HCT116 (cell line): ENCODE measurements around the gene ZBTB1. TPM values are rescaled to one million over a fixed set of nuclear protein-coding genes. Genes with fewer than 3 reads are reported as not detected.

Source experiments
- ATAC-seq: fragments of 200-7000 bp; cut with Tn5 transposase; 2 replicates; pipeline ENCODE4 v1.9.1; 2020; ENCODE audit warnings: mild to moderate bottlenecking, moderate library complexity
- BruUV-seq: library from RNA; stranded (reverse); fragments of 400-500 nt; replicated peaks from 2 replicates; lab custom pipeline; 2021; lab: Mats Ljungman, UMichigan
- CTCF ChIA-PET: fragments of 300-600 bp; sonication (Branson Sonifier 250); formaldehyde crosslinking; loops from one replicate; lab custom pipeline; 2021; ENCODE audit warnings: antibody characterized with exemption; lab: Charles Lee
- POLR2A ChIA-PET: fragments of 300-600, 350-600 bp; sonication (Branson Sonifier 250); formaldehyde crosslinking; loops from one replicate; lab custom pipeline; 2021; ENCODE audit warnings: antibody characterized with exemption; lab: Charles Lee
- RAD21 ChIA-PET, 2 experiments: fragments of 300-600 bp; sonication (Branson Sonifier 250); formaldehyde crosslinking; loops; one replicate each; lab custom pipeline; 2023; ENCODE audit warnings: low total read pairs in 2 of 2; ENCODE audit not compliant: uncharacterized antibody in 2 of 2, unreplicated experiment in 2 of 2, low non-redundant PET in 1 of 2; lab: Charles Lee
- DNase-seq: peaks from one replicate; pipeline ENCODE4 v3.0.0-alpha.2; 2010; ENCODE audit warnings: low read depth, low spot score
- H2AFZ ChIP-seq: fragments of 200-600 bp; shearing (Covaris generic), sonication (generic); 2 replicates; pipeline ENCODE4 v1.6.1; 2017; ENCODE audit warnings: low read depth, mixed run types, mixed read lengths, antibody characterized with exemption, low read length; ENCODE audit not compliant: poor library complexity, severe bottlenecking
- H3K27ac ChIP-seq: 2 replicates; pipeline ENCODE4 v1.5.1; 2012; ENCODE audit warnings: low read depth, low read length
- H3K27me3 ChIP-seq: fragments of 200-600 bp; sonication (generic); 2 replicates; pipeline ENCODE4 v1.6.1; 2016; ENCODE audit warnings: mixed run types, low read length, mixed read lengths; ENCODE audit not compliant: insufficient read depth
- H3K36me3 ChIP-seq, 2 experiments: fragments of 200-500 bp in 1 of 2; fragments of 200-600 bp in 1 of 2; sonication (Bioruptor generic) in 1 of 2; sonication (generic) in 1 of 2; 2 replicates each; pipeline versions ENCODE4 v1.5.1 to v1.6.1; 2014 to 2016; ENCODE audit warnings: low read length in 2 of 2, inconsistent platforms in 1 of 2, mixed read lengths in 1 of 2, mixed run types in 1 of 2; ENCODE audit not compliant: insufficient read depth in 2 of 2, control insufficient read depth in 1 of 2
- H3K4me1 ChIP-seq, 2 experiments: fragments of 200-600 bp in 1 of 2; sonication (generic) in 1 of 2; 2 replicates each; pipeline versions ENCODE4 v1.5.1 to v1.6.1; 2012 to 2017; ENCODE audit warnings: low read length in 2 of 2, inconsistent platforms in 1 of 2, mild to moderate bottlenecking in 1 of 2, mixed read lengths in 1 of 2, mixed run types in 1 of 2, moderate library complexity in 1 of 2; ENCODE audit not compliant: insufficient read depth in 2 of 2, control insufficient read depth in 1 of 2
- H3K4me2 ChIP-seq: fragments of 200-600 bp; sonication (generic); 2 replicates; pipeline ENCODE4 v1.6.1; 2017; ENCODE audit warnings: mixed run types, low read length, mixed read lengths
- H3K4me3 ChIP-seq, 2 experiments: fragments of 200-600 bp in 1 of 2; sonication (generic) in 1 of 2; replicated peaks in 1 of 2; 2 replicates each; pipeline ENCODE4 v1.5.1; 2011 to 2016; ENCODE audit warnings: low read length in 2 of 2, control low read depth in 1 of 2, low read depth in 1 of 2, mild to moderate bottlenecking in 1 of 2, mixed read lengths in 1 of 2, mixed run types in 1 of 2
- H3K79me2 ChIP-seq: fragments of 200-600 bp; sonication (generic); 2 replicates; pipeline ENCODE4 v1.6.1; 2017; ENCODE audit warnings: mild to moderate bottlenecking, mixed run types, low read length, moderate library complexity, mixed read lengths; ENCODE audit not compliant: insufficient read depth
- H3K9ac ChIP-seq: fragments of 200-600 bp; sonication (generic); 2 replicates; pipeline ENCODE4 v1.6.1; 2016; ENCODE audit warnings: low read length, mixed read lengths
- H3K9me2 ChIP-seq: fragments of 200-600 bp; sonication (generic), shearing (Covaris generic); 2 replicates; pipeline ENCODE4 v1.6.1; 2017; ENCODE audit warnings: mixed run types, mild to moderate bottlenecking, moderate library complexity; ENCODE audit not compliant: insufficient read depth
- H3K9me3 ChIP-seq, 2 experiments: fragments of 200-500 bp in 1 of 2; fragments of 200-600 bp in 1 of 2; sonication (Bioruptor generic) in 1 of 2; sonication (generic) in 1 of 2; 2 replicates each; pipeline ENCODE4 v1.6.1; 2014 to 2017; ENCODE audit warnings: low read length in 2 of 2, mixed read lengths in 2 of 2, inconsistent platforms in 1 of 2, low read depth in 1 of 2, mild to moderate bottlenecking in 1 of 2, mixed run types in 1 of 2, moderate library complexity in 1 of 2; ENCODE audit not compliant: control insufficient read depth in 1 of 2, insufficient read depth in 1 of 2
- H4K20me1 ChIP-seq: fragments of 200-600 bp; sonication (generic), shearing (Covaris generic); 2 replicates; pipeline ENCODE4 v1.6.1; 2017; ENCODE audit warnings: mixed run types, mild to moderate bottlenecking, moderate library complexity; ENCODE audit not compliant: insufficient read depth
- CBX3 ChIP-seq: IDR thresholded peaks from 2 replicates; pipeline ENCODE4 v1.6.1; 2012; ENCODE audit warnings: low read depth
- ELF1 ChIP-seq: IDR thresholded peaks from 2 replicates; pipeline ENCODE4 v1.6.1; 2012; ENCODE audit warnings: low read depth, borderline replicate concordance
- EZH2phosphoT487 ChIP-seq: fragments of 200-600 bp; IDR thresholded peaks from 2 replicates; pipeline ENCODE4 v1.6.1; 2018; ENCODE audit warnings: antibody characterized with exemption, borderline replicate concordance
- FOSL1 ChIP-seq: IDR thresholded peaks from 2 replicates; pipeline ENCODE4 v1.6.1; 2012; ENCODE audit warnings: low read depth
- JUND ChIP-seq: IDR thresholded peaks from 2 replicates; pipeline ENCODE4 v1.6.1; 2012
- POLR2A ChIP-seq: IDR thresholded peaks from 2 replicates; pipeline ENCODE4 v1.7.0; 2011; ENCODE audit warnings: borderline replicate concordance; ENCODE audit not compliant: insufficient read depth, insufficient read length; ENCODE audit errors: extremely low read depth
- POLR2AphosphoS5 ChIP-seq: IDR thresholded peaks from 2 replicates; pipeline ENCODE4 v1.6.1; 2011; ENCODE audit warnings: mild to moderate bottlenecking, low read depth, low read length, moderate library complexity
- SP1 ChIP-seq: IDR thresholded peaks from 2 replicates; pipeline ENCODE4 v1.6.1; 2012; ENCODE audit warnings: low read depth
- SRF ChIP-seq: IDR thresholded peaks from 2 replicates; pipeline ENCODE4 v1.6.1; 2012; ENCODE audit warnings: low read depth
- TCF7L2 ChIP-seq: IDR thresholded peaks from 2 replicates; pipeline ENCODE4 v1.7.0; 2011; ENCODE audit warnings: borderline replicate concordance, inconsistent platforms; ENCODE audit not compliant: insufficient read depth, insufficient read length; ENCODE audit errors: extremely low read depth
- ZFX ChIP-seq: fragments of 450-650 bp; IDR thresholded peaks from 2 replicates; pipeline ENCODE4 v1.6.1; 2017
- intact Hi-C: fragments of 100-400 bp; cut with micrococcal nuclease; formaldehyde crosslinking; loops from 2 replicates; pipeline ENCODE4 v1.10.0; 2022
- total RNA-seq: library from RNA; stranded (reverse); gene quantifications from one replicate; pipeline ENCODE4 v1.2.1, GENCODE V29; 2021; ENCODE audit not compliant: unreplicated experiment
- TF ChIP-seq, protein P1 (sequence below): IDR thresholded peaks from 2 replicates; pipeline ENCODE4 v1.6.1; 2012; ENCODE audit warnings: low read depth
- TF ChIP-seq, protein P2 (sequence below): IDR thresholded peaks from 2 replicates; pipeline ENCODE4 v1.6.1; 2012
- TF ChIP-seq, protein P3 (sequence below): IDR thresholded peaks from 2 replicates; pipeline ENCODE4 v1.6.1; 2011; ENCODE audit warnings: mild to moderate bottlenecking, low read length, moderate library complexity; ENCODE audit not compliant: insufficient replicate concordance; ENCODE audit errors: extremely low read depth

The ZBTB1 gene
- total RNA-seq, 1 experiment from 2014 or later = 20.6 TPM

DNA sequence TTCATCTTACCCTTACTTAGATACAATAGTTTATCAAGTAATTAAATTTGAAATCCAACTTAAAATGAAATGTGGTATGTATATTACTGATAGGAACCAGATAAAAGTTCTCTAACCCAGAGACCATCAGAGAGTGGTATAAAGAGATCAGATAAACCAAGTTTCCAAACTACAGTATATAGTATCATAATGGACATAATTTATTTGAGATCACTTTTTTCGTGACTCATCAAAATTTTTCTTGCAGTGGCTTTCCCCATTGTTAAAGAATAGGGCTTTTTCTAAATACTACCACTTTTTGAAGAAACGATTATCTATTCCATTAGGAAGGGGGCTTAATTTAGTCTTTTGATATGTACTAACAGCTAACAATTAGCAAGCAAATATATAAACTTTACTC is 20.8 kb downstream of the ZBTB1 start:
- H2AFZ ChIP-seq = no peak overlapping the region
- intact Hi-C loops = no loop called here
- CTCF ChIA-PET = interaction anchor here (2.0 kb wide), 1 partner anchor 14 kb away, joined by 8 read pairs; no protein-coding TSS in a partner anchor
- no peak overlapping the region for H3K4me3 ChIP-seq
- no peaks in the 10 kb centered on the region for H4K20me1 ChIP-seq
- no peaks in the 10 kb centered on the region for H3K4me1 ChIP-seq
- H3K4me2 ChIP-seq = no peak overlapping the region
- H3K9me3 ChIP-seq = no peaks in the 10 kb centered on the region
- TF ChIP-seq SP1 (no peak), FOSL1 (no peak), TCF7L2 (no peak), ZFX (no peak), POLR2A (no peak), SRF (no peak), ELF1 (no peak), POLR2AphosphoS5 (no peak), EZH2phosphoT487 (no peak), JUND (no peak), CBX3 (no peak)
- TF ChIP-seq, protein P1, sequence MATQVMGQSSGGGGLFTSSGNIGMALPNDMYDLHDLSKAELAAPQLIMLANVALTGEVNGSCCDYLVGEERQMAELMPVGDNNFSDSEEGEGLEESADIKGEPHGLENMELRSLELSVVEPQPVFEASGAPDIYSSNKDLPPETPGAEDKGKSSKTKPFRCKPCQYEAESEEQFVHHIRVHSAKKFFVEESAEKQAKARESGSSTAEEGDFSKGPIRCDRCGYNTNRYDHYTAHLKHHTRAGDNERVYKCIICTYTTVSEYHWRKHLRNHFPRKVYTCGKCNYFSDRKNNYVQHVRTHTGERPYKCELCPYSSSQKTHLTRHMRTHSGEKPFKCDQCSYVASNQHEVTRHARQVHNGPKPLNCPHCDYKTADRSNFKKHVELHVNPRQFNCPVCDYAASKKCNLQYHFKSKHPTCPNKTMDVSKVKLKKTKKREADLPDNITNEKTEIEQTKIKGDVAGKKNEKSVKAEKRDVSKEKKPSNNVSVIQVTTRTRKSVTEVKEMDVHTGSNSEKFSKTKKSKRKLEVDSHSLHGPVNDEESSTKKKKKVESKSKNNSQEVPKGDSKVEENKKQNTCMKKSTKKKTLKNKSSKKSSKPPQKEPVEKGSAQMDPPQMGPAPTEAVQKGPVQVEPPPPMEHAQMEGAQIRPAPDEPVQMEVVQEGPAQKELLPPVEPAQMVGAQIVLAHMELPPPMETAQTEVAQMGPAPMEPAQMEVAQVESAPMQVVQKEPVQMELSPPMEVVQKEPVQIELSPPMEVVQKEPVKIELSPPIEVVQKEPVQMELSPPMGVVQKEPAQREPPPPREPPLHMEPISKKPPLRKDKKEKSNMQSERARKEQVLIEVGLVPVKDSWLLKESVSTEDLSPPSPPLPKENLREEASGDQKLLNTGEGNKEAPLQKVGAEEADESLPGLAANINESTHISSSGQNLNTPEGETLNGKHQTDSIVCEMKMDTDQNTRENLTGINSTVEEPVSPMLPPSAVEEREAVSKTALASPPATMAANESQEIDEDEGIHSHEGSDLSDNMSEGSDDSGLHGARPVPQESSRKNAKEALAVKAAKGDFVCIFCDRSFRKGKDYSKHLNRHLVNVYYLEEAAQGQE = no peak
- TF ChIP-seq, protein P2, sequence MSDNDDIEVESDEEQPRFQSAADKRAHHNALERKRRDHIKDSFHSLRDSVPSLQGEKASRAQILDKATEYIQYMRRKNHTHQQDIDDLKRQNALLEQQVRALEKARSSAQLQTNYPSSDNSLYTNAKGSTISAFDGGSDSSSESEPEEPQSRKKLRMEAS = no peak
- TF ChIP-seq, protein P3, sequence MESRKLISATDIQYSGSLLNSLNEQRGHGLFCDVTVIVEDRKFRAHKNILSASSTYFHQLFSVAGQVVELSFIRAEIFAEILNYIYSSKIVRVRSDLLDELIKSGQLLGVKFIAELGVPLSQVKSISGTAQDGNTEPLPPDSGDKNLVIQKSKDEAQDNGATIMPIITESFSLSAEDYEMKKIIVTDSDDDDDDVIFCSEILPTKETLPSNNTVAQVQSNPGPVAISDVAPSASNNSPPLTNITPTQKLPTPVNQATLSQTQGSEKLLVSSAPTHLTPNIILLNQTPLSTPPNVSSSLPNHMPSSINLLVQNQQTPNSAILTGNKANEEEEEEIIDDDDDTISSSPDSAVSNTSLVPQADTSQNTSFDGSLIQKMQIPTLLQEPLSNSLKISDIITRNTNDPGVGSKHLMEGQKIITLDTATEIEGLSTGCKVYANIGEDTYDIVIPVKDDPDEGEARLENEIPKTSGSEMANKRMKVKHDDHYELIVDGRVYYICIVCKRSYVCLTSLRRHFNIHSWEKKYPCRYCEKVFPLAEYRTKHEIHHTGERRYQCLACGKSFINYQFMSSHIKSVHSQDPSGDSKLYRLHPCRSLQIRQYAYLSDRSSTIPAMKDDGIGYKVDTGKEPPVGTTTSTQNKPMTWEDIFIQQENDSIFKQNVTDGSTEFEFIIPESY = no peak
- DNase-seq (no peak), ATAC-seq (no peak)
- no TSS peak for BruUV-seq
- peaks cover 11% of the 10 kb centered on the region for H3K79me2 ChIP-seq
- H3K27me3 ChIP-seq = no peaks in the 10 kb centered on the region
- RAD21 ChIA-PET = no interaction called here
- POLR2A ChIA-PET = no interaction called here
- H3K9me2 ChIP-seq = no peaks in the 10 kb centered on the region
- peaks cover 3 to 11% of the 10 kb centered on the region in 2 experiments; a peak in 3 of 4 replicates for H3K36me3 ChIP-seq
- no peak overlapping the region for H3K9ac ChIP-seq
- no peak overlapping the region for H3K27ac ChIP-seq
